Measurements from ENCODE around the gene CPOX. TPM values are rescaled to one million over a fixed set of nuclear protein-coding genes. Genes with fewer than 3 reads are reported as not detected.

Gene CPOX
- total RNA-seq, 1 donor: 22.1 TPM

- TF ChIP-seq CTCF (IDR thresholded peaks at IDR 0.05; ENCODE audit: extremely low read depth, low read depth, low read length): no peak
- Histone ChIP-seq H3K4me1 (ENCODE audit: insufficient read depth, low read length) (peaks cover 10% of the 10 kb centered on the region), H3K4me3 (ENCODE audit: insufficient read depth, low read length) (no peak overlapping the region), H4K20me1 (ENCODE audit: insufficient read depth, low read length) (peaks cover 2% of the 10 kb centered on the region), H3K79me2 (ENCODE audit: insufficient read depth, low read length) (peaks cover 6% of the 10 kb centered on the region), H3K4me2 (ENCODE audit: insufficient read depth, low read length) (no peak overlapping the region), H3K36me3 (ENCODE audit: insufficient read depth, low read length) (peaks cover 32% of the 10 kb centered on the region), H2AFZ (ENCODE audit: low read length) (no peak overlapping the region), H3K27ac (ENCODE audit: low read depth, low read length) (no peak overlapping the region), H3K9me3 (ENCODE audit: low read depth, low read length) (no peaks in the 10 kb centered on the region), H3K27me3 (ENCODE audit: insufficient read depth, low read length) (no peaks in the 10 kb centered on the region)
- DNase-seq (ENCODE audit: insufficient read length, low spot score, missing footprints): no peak
Measured at GRCh38 chr3:98587654-98588053, 5.8 kb downstream of the CPOX start.

GRCh38 chr3:98584547-98584946 lies 8.9 kb downstream of the CPOX start:
- H4K20me1 ChIP-seq (ENCODE audit: insufficient read depth, low read length): no peaks in the 10 kb centered on the region
- H3K4me2 ChIP-seq (ENCODE audit: insufficient read depth, low read length): no peak overlapping the region
- H3K9me3 ChIP-seq (ENCODE audit: low read depth, low read length): no peaks in the 10 kb centered on the region
- peaks cover 29% of the 10 kb centered on the region for H3K36me3 ChIP-seq (ENCODE audit: insufficient read depth, low read length)
- H3K4me1 ChIP-seq (ENCODE audit: insufficient read depth, low read length): peaks cover 3% of the 10 kb centered on the region
- no peak for DNase-seq (ENCODE audit: insufficient read length, low spot score, missing footprints)
- no peak overlapping the region for H3K4me3 ChIP-seq (ENCODE audit: insufficient read depth, low read length)
- peaks cover 2% of the 10 kb centered on the region for H3K79me2 ChIP-seq (ENCODE audit: insufficient read depth, low read length)
- H3K27me3 ChIP-seq (ENCODE audit: insufficient read depth, low read length): no peaks in the 10 kb centered on the region
- no peak overlapping the region for H2AFZ ChIP-seq (ENCODE audit: low read length)
- H3K27ac ChIP-seq (ENCODE audit: low read depth, low read length): no peak overlapping the region
- TF ChIP-seq CTCF (IDR thresholded peaks at IDR 0.05; ENCODE audit: extremely low read depth, low read depth, low read length): no peak

- Histone ChIP-seq H3K4me1 (ENCODE audit: insufficient read depth, low read length) (peaks cover 3% of the 10 kb centered on the region), H4K20me1 (ENCODE audit: insufficient read depth, low read length) (no peaks in the 10 kb centered on the region), H3K79me2 (ENCODE audit: insufficient read depth, low read length) (peaks cover 2% of the 10 kb centered on the region), H2AFZ (ENCODE audit: low read length) (no peak overlapping the region), H3K27me3 (ENCODE audit: insufficient read depth, low read length) (no peaks in the 10 kb centered on the region), H3K27ac (ENCODE audit: low read depth, low read length) (no peak overlapping the region), H3K9me3 (ENCODE audit: low read depth, low read length) (no peaks in the 10 kb centered on the region), H3K4me3 (ENCODE audit: insufficient read depth, low read length) (no peak overlapping the region), H3K36me3 (ENCODE audit: insufficient read depth, low read length) (peaks cover 33% of the 10 kb centered on the region), H3K4me2 (ENCODE audit: insufficient read depth, low read length) (no peak overlapping the region)
- TF ChIP-seq CTCF (IDR thresholded peaks at IDR 0.05; ENCODE audit: extremely low read depth, low read depth, low read length): no peak
- DNase-seq (ENCODE audit: insufficient read length, low spot score, missing footprints): no peak
Measured at GRCh38 chr3:98583766-98584165, 9.6 kb downstream of the CPOX start.

- H2AFZ ChIP-seq (ENCODE audit: low read length): no peak overlapping the region
- no peak overlapping the region for H3K4me2 ChIP-seq (ENCODE audit: insufficient read depth, low read length)
- peaks cover 31% of the 10 kb centered on the region for H3K36me3 ChIP-seq (ENCODE audit: insufficient read depth, low read length)
- no peak for DNase-seq (ENCODE audit: insufficient read length, low spot score, missing footprints)
- H3K4me1 ChIP-seq (ENCODE audit: insufficient read depth, low read length): peaks cover 9% of the 10 kb centered on the region
- no peaks in the 10 kb centered on the region for H3K9me3 ChIP-seq (ENCODE audit: low read depth, low read length)
- H3K79me2 ChIP-seq (ENCODE audit: insufficient read depth, low read length): peaks cover 2% of the 10 kb centered on the region
- no peaks in the 10 kb centered on the region for H4K20me1 ChIP-seq (ENCODE audit: insufficient read depth, low read length)
- TF ChIP-seq CTCF (IDR thresholded peaks at IDR 0.05; ENCODE audit: extremely low read depth, low read depth, low read length): no peak
- no peak overlapping the region for H3K27ac ChIP-seq (ENCODE audit: low read depth, low read length)
- no peak overlapping the region for H3K4me3 ChIP-seq (ENCODE audit: insufficient read depth, low read length)
- no peaks in the 10 kb centered on the region for H3K27me3 ChIP-seq (ENCODE audit: insufficient read depth, low read length)
Measured at GRCh38 chr3:98582042-98582441, 11.4 kb downstream of the CPOX start.

All from osteoblast (primary cell).